ENCODE results near the gene CASZ1.

CASZ1 gene

DNA sequence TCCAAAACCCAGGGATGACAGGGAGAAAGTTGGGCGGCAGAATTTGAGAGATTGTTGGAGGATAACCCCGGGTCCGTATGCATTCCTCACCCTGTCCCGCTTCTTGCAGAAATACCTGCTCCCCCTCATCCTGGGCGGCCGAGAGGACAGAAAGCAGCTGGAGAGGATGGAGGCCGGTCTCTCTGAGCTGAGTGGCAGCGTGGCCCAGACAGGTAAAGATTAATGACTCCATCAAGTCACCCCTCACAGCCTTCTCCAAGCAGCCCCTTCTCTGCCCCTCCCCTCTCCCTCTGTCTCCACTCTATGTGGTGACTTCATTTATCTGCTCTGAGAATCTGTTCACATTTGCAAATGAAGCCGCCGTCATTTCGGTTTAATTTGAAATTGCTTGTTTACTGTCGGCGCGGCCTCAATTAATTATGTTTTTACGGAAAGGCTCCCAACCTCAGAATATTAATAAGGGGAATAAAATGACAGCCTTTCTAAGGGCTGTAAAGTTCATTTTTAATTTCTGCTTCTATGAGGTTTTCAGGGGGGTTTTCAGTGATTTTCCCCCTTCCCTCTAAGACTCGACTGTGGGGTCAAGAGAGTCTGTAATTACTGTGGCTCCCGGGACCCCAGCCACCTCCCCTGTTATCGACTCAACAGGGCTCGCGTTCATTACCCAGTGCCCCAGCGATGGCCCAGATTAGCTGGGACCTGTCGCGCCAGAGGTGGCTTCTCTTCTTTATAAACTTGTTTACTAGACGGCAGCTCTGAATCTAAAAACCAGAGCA is 173.3 kb downstream of the CASZ1 start:
- Histone ChIP-seq H3K4me1 (ENCODE audit: control insufficient read depth, insufficient read depth, low read length) (no peaks in the 10 kb centered on the region), H3K4me3 (ENCODE audit: low read length) (no peak overlapping the region), H3K27me3 (ENCODE audit: control insufficient read depth, insufficient read depth, low read length) (no peaks in the 10 kb centered on the region), H3K9me3 (ENCODE audit: control insufficient read depth, low read length) (no peaks in the 10 kb centered on the region), H3K36me3 (ENCODE audit: control insufficient read depth, insufficient read depth, low read length) (no peaks in the 10 kb centered on the region), H3K9ac (ENCODE audit: low read length) (no peak overlapping the region)

DNA sequence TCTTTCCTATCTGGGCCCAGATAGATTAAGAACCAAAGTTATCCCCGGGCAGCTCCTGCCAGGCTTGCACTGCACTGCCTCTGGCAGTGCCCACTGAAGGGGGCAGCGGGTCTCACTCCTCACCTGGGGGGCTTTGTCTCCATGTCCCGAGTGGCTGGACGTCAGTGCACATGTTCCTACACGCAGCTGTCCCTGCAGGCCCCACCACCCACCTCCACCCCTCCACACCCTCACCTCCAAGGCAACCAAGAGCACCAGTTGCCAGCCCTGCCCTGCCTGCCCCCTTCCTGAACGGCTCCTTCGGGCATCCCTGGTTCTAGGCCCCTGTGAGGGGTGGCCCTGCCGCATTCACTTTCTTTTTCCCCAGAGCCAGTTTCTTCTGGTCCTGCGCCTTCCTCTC is 174.5 kb downstream of the CASZ1 start:
- H3K9me3 ChIP-seq (ENCODE audit: control insufficient read depth, low read length) = no peaks in the 10 kb centered on the region
- no peaks in the 10 kb centered on the region for H3K4me1 ChIP-seq (ENCODE audit: control insufficient read depth, insufficient read depth, low read length)
- no peaks in the 10 kb centered on the region for H3K27me3 ChIP-seq (ENCODE audit: control insufficient read depth, insufficient read depth, low read length)
- H3K9ac ChIP-seq (ENCODE audit: low read length) = no peak overlapping the region
- H3K36me3 ChIP-seq (ENCODE audit: control insufficient read depth, insufficient read depth, low read length) = no peaks in the 10 kb centered on the region
- no peak overlapping the region for H3K4me3 ChIP-seq (ENCODE audit: low read length)

DNA sequence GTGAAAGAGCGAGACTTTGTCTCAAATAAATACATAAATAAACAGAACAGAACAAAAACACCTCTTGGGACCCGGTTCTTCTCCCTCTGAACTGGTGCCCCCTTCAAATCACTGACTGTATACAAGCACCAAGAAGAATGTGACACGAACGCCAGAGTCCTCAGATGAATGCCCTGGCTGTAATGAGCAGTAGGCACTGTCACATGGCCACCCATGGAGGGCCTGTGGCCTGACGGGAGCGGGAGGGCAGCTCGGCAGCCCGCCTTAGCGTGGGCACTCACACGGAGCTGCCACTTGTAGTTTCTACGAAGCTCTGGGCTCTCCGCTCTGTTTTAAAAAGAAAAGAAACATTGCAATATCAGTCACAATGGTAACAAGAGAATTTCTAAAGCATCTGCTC is 175.7 kb downstream of the CASZ1 start:
- H3K9ac ChIP-seq (ENCODE audit: low read length) = no peak overlapping the region
- no peaks in the 10 kb centered on the region for H3K36me3 ChIP-seq (ENCODE audit: control insufficient read depth, insufficient read depth, low read length)
- H3K4me1 ChIP-seq (ENCODE audit: control insufficient read depth, insufficient read depth, low read length) = no peaks in the 10 kb centered on the region
- no peak overlapping the region for H3K4me3 ChIP-seq (ENCODE audit: low read length)
- no peaks in the 10 kb centered on the region for H3K9me3 ChIP-seq (ENCODE audit: control insufficient read depth, low read length)
- no peaks in the 10 kb centered on the region for H3K27me3 ChIP-seq (ENCODE audit: control insufficient read depth, insufficient read depth, low read length)

DNA sequence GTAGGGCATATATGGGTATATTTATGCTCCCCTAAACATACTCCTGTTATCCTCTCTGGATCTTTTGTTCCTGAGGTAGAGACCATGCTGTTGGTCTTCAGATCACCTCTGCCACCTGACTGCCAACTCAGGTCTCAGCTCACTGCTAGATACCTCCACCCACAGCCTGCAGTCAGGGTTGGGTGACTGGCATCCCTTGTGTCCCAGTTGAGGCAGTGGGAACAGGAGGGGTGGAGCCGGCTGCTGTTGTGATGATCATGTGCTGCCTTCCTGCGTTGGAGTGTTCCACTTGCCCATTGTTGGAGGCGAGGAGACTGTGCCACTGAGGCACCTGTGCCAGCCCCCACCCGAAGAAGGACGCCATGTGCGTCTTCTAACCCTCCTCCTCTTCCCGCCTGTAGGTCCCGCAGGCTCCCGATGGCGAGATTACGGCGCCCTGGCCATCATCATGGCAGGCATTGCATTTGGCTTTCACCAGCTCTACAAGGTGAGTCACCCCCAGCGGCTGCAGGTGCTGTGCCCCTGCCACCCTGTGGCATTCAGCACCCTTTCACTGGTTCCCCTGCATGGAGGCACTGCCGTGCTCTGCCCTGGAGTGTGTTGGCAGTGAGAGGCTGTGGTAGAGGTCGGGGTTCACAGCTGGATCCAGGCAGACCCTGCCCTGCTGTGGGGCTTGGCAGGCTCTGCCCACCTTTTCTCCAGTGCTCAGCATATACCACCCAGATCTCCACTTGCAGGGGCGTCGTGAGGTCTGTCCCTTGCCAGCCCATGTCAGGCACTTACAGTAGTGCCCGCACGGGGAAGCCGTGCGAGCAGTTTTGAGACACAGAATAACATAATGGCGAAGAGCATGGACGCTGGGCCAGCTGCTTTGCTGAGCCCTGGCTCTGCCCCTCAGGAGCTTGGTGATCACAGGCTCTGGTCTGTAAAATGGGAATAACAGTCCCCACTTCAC is 178.2 kb downstream of the CASZ1 start:
- H3K4me1 ChIP-seq (ENCODE audit: control insufficient read depth, insufficient read depth, low read length) = no peaks in the 10 kb centered on the region
- no peaks in the 10 kb centered on the region for H3K36me3 ChIP-seq (ENCODE audit: control insufficient read depth, insufficient read depth, low read length)
- no peak overlapping the region for H3K9ac ChIP-seq (ENCODE audit: low read length)
- H3K4me3 ChIP-seq (ENCODE audit: low read length) = no peak overlapping the region
- H3K9me3 ChIP-seq (ENCODE audit: control insufficient read depth, low read length) = no peaks in the 10 kb centered on the region
- H3K27me3 ChIP-seq (ENCODE audit: control insufficient read depth, insufficient read depth, low read length) = no peaks in the 10 kb centered on the region

DNA sequence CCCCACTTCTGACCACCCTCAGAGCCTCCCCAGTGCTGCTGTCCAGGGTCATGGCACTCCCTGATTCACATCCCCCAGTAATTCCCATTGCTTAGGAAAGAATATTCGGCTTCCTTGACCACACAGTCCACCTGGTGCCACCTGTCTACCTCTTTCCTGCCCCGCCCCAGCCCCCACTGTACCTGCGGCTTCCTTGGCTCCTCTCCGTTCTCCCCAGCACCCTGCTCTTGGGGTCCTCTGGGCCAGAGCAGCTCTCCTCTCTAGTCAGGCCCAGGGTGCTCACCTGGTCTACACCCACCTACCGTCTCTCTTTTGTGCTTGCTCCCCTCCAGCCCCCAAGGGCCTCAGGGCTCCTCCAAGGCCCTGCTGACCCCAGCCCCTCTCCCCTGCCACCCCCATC is 179.1 kb downstream of the CASZ1 start:
- Histone ChIP-seq H3K9ac (ENCODE audit: low read length) (no peak overlapping the region), H3K4me3 (ENCODE audit: low read length) (no peak overlapping the region), H3K9me3 (ENCODE audit: control insufficient read depth, low read length) (no peaks in the 10 kb centered on the region), H3K36me3 (ENCODE audit: control insufficient read depth, insufficient read depth, low read length) (no peaks in the 10 kb centered on the region), H3K27me3 (ENCODE audit: control insufficient read depth, insufficient read depth, low read length) (no peaks in the 10 kb centered on the region), H3K4me1 (ENCODE audit: control insufficient read depth, insufficient read depth, low read length) (no peaks in the 10 kb centered on the region)

DNA sequence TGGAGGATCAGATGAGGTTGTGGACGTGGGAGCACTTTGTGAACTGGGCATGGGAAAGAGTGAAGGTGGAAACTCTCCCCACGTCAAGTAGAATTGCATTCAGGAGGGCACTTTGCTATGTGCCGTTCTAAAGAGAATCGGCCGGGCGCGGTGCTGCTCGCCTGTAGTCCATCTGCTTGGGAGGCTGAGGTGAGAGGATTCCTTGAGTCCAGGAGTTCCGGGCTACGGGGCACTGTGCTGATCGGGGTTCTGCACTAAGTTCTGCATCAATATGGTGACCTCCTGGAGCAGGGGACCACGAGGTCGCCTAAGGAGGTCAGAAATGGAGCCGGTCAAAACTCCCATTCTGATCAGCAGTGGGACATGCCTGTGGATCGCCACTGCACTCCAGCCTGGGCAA is 179.8 kb downstream of the CASZ1 start:
- H3K9me3 ChIP-seq (ENCODE audit: control insufficient read depth, low read length) = no peaks in the 10 kb centered on the region
- no peaks in the 10 kb centered on the region for H3K36me3 ChIP-seq (ENCODE audit: control insufficient read depth, insufficient read depth, low read length)
- no peak overlapping the region for H3K4me3 ChIP-seq (ENCODE audit: low read length)

DNA sequence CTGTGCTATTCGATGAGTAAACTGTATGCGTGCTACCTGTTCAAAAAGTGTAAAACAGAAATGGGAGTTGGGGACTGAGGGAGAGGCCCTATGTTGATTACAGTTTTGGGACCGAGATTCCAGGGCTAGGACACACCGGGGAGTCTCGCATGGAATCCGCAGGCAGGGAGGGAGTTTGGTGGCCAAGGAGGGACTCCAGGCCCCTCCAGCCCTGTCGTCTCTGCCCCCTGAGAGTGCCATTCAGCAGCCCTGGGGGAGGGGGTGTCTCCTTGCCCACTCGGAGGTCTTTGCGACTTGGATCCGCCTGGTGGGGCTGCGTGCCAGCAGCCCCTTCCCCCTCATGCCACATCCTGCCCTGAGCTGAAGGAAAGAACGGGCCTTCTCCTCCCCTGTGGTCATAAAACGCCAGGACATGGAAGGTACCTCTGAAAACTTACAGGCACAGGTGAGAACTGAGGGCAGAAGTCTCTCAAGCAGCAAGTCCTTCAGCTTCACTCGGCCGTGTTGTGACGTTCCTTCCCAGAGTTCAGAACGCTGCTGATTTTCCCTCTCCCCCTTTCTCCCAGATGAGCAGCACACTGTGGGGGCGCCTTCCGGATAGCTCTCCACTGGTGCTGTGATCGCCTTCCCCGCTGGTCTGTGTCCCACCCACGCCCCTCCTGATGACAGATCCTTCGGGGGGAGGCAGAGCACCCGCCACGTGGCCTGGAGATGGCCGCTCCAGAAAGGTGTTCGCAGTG is 180.3 kb downstream of the CASZ1 start:
- Histone ChIP-seq H3K4me3 (ENCODE audit: low read length) (no peak overlapping the region), H3K4me1 (ENCODE audit: control insufficient read depth, insufficient read depth, low read length) (no peaks in the 10 kb centered on the region), H3K36me3 (ENCODE audit: control insufficient read depth, insufficient read depth, low read length) (no peaks in the 10 kb centered on the region), H3K9ac (ENCODE audit: low read length) (no peak overlapping the region), H3K27me3 (ENCODE audit: control insufficient read depth, insufficient read depth, low read length) (no peaks in the 10 kb centered on the region), H3K9me3 (ENCODE audit: control insufficient read depth, low read length) (no peaks in the 10 kb centered on the region)

More for the DNA sequence above, 179.8 kb downstream of the CASZ1 start:
- H3K9ac ChIP-seq (ENCODE audit: low read length) = no peak overlapping the region
- H3K4me1 ChIP-seq (ENCODE audit: control insufficient read depth, insufficient read depth, low read length) = no peaks in the 10 kb centered on the region
- no peaks in the 10 kb centered on the region for H3K27me3 ChIP-seq (ENCODE audit: control insufficient read depth, insufficient read depth, low read length)

DNA sequence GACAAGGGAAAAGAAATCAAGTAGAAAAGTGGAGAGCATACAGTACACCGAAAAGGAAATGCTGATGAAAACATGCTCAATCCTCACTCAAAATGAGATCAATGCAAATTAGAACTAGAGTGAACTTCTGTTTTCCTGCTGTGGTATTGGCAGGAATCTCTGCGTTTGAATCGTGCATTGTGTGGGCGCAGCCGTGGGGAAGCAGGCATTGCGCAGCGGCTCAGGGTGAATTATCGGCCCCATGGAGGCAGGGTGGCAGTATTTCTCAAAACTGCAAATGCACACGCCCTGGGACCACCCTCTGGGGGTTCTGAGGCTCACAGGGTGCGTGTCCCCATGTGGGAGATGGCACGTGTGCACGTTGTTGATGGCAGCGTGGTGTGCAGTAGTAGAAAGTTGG is 181.1 kb downstream of the CASZ1 start:
- no peaks in the 10 kb centered on the region for H3K4me1 ChIP-seq (ENCODE audit: control insufficient read depth, insufficient read depth, low read length)
- H3K36me3 ChIP-seq (ENCODE audit: control insufficient read depth, insufficient read depth, low read length) = no peaks in the 10 kb centered on the region
- H3K27me3 ChIP-seq (ENCODE audit: control insufficient read depth, insufficient read depth, low read length) = no peaks in the 10 kb centered on the region
- no peak overlapping the region for H3K9ac ChIP-seq (ENCODE audit: low read length)
- no peaks in the 10 kb centered on the region for H3K9me3 ChIP-seq (ENCODE audit: control insufficient read depth, low read length)
- no peak overlapping the region for H3K4me3 ChIP-seq (ENCODE audit: low read length)

DNA sequence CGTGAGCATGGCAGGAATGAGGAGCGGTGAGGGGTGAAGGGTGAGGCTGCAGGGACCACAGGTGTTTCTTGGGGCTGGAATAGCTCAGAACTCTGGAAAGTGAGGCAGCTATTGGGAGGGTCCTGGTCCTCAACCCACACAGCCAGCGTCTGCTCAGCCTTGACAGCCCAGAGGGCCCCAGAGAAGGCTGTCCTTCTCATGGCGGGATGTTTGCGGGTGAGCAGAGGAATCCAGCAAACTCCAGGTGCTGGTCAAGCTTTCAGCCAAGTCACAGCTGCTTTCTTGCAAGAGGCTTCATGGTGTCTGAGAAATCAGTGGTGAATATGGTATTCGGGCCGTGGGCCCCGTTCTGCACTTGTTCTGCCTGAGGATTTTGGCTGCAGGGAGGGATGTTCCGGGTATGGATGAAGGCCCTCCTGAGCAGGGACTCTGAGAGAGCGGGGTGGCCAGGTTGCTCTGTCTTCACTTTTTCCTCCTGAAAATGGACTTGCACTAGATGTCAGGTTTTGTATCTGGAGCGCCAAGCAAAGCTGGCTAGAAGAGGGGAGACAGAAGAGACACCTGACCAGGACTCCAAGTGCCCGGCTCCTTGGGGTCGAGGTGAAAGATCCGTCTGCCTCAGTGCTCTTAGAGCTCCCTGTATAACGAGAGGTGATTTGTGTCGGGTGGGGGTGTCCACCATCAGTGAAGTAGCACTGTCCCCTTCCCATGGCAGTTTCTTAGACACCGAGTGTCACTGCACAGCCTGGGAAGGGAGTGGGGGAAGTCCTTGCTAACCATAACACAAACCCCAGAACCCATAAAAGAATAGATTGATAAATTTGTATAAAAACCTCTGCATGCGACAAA is 181.8 kb downstream of the CASZ1 start:
- no peak overlapping the region for H3K9ac ChIP-seq (ENCODE audit: low read length)
- no peaks in the 10 kb centered on the region for H3K9me3 ChIP-seq (ENCODE audit: control insufficient read depth, low read length)
- H3K4me1 ChIP-seq (ENCODE audit: control insufficient read depth, insufficient read depth, low read length) = no peaks in the 10 kb centered on the region
- H3K36me3 ChIP-seq (ENCODE audit: control insufficient read depth, insufficient read depth, low read length) = no peaks in the 10 kb centered on the region
- H3K27me3 ChIP-seq (ENCODE audit: control insufficient read depth, insufficient read depth, low read length) = no peaks in the 10 kb centered on the region
- H3K4me3 ChIP-seq (ENCODE audit: low read length) = no peak overlapping the region

DNA sequence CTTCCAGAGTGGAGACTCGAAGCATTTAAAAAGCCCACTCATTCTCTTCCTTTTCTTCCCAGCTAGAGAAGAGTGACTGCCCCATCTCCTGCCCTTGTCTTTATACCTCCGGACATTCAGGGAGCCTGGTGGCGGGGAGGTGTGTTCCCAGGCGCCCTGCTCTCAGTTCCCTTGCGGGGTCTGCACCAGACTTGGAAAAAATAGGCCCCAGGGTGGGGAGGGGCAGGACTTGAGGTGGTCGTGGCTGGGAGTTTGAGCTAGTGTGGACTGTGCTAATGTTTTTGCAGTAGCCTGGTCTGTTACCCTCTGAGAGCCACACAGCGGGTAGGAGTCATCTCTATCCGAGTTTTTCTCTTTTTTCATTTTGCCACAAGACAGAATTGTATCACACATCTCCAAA is 182.6 kb downstream of the CASZ1 start:
- H3K9me3 ChIP-seq (ENCODE audit: control insufficient read depth, low read length) = no peaks in the 10 kb centered on the region
- no peak overlapping the region for H3K4me3 ChIP-seq (ENCODE audit: low read length)
- no peak overlapping the region for H3K9ac ChIP-seq (ENCODE audit: low read length)
- no peaks in the 10 kb centered on the region for H3K4me1 ChIP-seq (ENCODE audit: control insufficient read depth, insufficient read depth, low read length)
- no peaks in the 10 kb centered on the region for H3K27me3 ChIP-seq (ENCODE audit: control insufficient read depth, insufficient read depth, low read length)
- no peaks in the 10 kb centered on the region for H3K36me3 ChIP-seq (ENCODE audit: control insufficient read depth, insufficient read depth, low read length)

DNA sequence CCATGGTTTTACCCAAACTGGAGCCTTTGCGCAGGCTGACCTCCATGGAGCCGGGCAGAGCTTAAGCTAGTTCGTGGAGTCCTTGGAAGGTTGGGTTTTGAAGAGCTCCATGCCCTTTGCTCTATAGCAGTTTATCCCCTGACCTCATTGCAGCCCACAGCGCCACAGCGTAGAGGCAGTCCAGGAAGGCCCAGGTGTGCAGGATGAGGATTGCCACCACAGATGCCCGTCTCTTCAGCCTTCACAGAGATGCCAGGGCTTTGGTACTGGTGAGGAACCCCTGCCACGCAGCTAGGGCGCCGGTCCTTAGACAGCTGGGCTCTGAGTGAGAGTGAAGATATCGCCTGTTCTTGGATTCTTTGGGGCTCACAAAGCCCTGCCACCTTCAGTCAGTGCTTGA is 183.1 kb downstream of the CASZ1 start:
- Histone ChIP-seq H3K9ac (ENCODE audit: low read length) (no peak overlapping the region), H3K9me3 (ENCODE audit: control insufficient read depth, low read length) (no peaks in the 10 kb centered on the region), H3K4me1 (ENCODE audit: control insufficient read depth, insufficient read depth, low read length) (no peaks in the 10 kb centered on the region), H3K36me3 (ENCODE audit: control insufficient read depth, insufficient read depth, low read length) (no peaks in the 10 kb centered on the region), H3K27me3 (ENCODE audit: control insufficient read depth, insufficient read depth, low read length) (no peaks in the 10 kb centered on the region), H3K4me3 (ENCODE audit: low read length) (no peak overlapping the region)
